DND-41 (cell line): ENCODE results near the gene TRMT61B.

Source experiments
- ATAC-seq: fragments of 200-7000 bp; cut with Tn5 transposase; 3 replicates; pipeline ENCODE4 v1.9.1; 2021; ENCODE audit warnings: low read depth; ENCODE audit not compliant: insufficient read depth
- DNase-seq: peaks from one replicate; pipeline ENCODE4 v3.0.0-alpha.2; 2020
- H2AFZ ChIP-seq: 2 replicates; pipeline ENCODE4 v1.6.0; 2012; ENCODE audit warnings: low read depth, low read length
- H3K27ac ChIP-seq: 2 replicates; pipeline ENCODE4 v1.5.1; 2012; ENCODE audit warnings: low read length, inconsistent platforms
- H3K27me3 ChIP-seq: fragments of 200-600 bp; sonication (generic); 2 replicates; pipeline ENCODE4 v1.6.0; 2012; ENCODE audit warnings: low read length, mild to moderate bottlenecking, inconsistent platforms; ENCODE audit not compliant: insufficient read depth, poor library complexity
- H3K36me3 ChIP-seq: 2 replicates; pipeline ENCODE4 v1.5.1; 2012; ENCODE audit warnings: low read length, inconsistent platforms; ENCODE audit not compliant: insufficient read depth
- H3K4me1 ChIP-seq: 2 replicates; pipeline ENCODE4 v1.5.1; 2012; ENCODE audit warnings: mild to moderate bottlenecking, low read length; ENCODE audit not compliant: insufficient read depth
- H3K4me2 ChIP-seq: 2 replicates; pipeline ENCODE4 v1.6.0; 2012; ENCODE audit warnings: mild to moderate bottlenecking, moderate library complexity, low read length, inconsistent platforms; ENCODE audit not compliant: insufficient read depth
- H3K4me3 ChIP-seq, 2 experiments: fragments of 200-600 bp in 1 of 2; shearing (Covaris generic) in 1 of 2; 2 replicates each; pipeline ENCODE4 v1.5.1; 2012 to 2016; ENCODE audit warnings: inconsistent platforms in 2 of 2, low read length in 2 of 2, mild to moderate bottlenecking in 2 of 2, low read depth in 1 of 2, moderate library complexity in 1 of 2
- H3K79me2 ChIP-seq: 2 replicates; pipeline ENCODE4 v1.6.0; 2012; ENCODE audit warnings: low read length, inconsistent platforms; ENCODE audit not compliant: insufficient read depth
- H3K9ac ChIP-seq: 2 replicates; pipeline ENCODE4 v1.6.0; 2012; ENCODE audit warnings: low read depth, mild to moderate bottlenecking, inconsistent platforms, low read length, moderate library complexity
- H3K9me3 ChIP-seq: 2 replicates; pipeline ENCODE4 v1.5.1; 2012; ENCODE audit warnings: low read length, moderate library complexity, mild to moderate bottlenecking, inconsistent platforms; ENCODE audit not compliant: insufficient read depth, severe bottlenecking
- H4K20me1 ChIP-seq: 2 replicates; pipeline ENCODE4 v1.6.0; 2012; ENCODE audit warnings: low read length; ENCODE audit not compliant: insufficient read depth
- CTCF ChIP-seq: IDR thresholded peaks from 2 replicates; pipeline ENCODE4 v1.5.1; 2012; ENCODE audit warnings: borderline replicate concordance, low read length, moderate library complexity, mild to moderate bottlenecking; ENCODE audit not compliant: poor library complexity, severe bottlenecking; ENCODE audit errors: extremely low read depth
- EZH2 ChIP-seq: IDR thresholded peaks from 3 replicates; pipeline ENCODE4 v1.6.1; 2012; ENCODE audit warnings: borderline replicate concordance, low read depth, mild to moderate bottlenecking, moderate library complexity, low read length, inconsistent platforms; ENCODE audit not compliant: severe bottlenecking

Gene TRMT61B

GRCh38 chr2:28801726-28802125 is 68.4 kb downstream of the TRMT61B start:
- H3K36me3 ChIP-seq: peaks cover 74% of the 10 kb centered on the region
- H2AFZ ChIP-seq: no peak overlapping the region
- H3K27me3 ChIP-seq: no peaks in the 10 kb centered on the region
- ATAC-seq (no peak), DNase-seq (no peak)
- H3K4me1 ChIP-seq: no peaks in the 10 kb centered on the region
- H3K27ac ChIP-seq: no peak overlapping the region
- H3K4me3 ChIP-seq: no peak overlapping the region
- H3K9ac ChIP-seq: no peak overlapping the region
- peaks cover 10% of the 10 kb centered on the region; the same call in 1 of the 2 replicates for H3K79me2 ChIP-seq
- H3K4me2 ChIP-seq: no peak overlapping the region
- TF ChIP-seq EZH2: no peak
- TF ChIP-seq CTCF: no peak
- no peaks in the 10 kb centered on the region for H3K9me3 ChIP-seq
- H4K20me1 ChIP-seq: no peaks in the 10 kb centered on the region; the same call in 1 of the 2 replicates
